ENCODE measurements around the gene TALDO1.

DNA sequence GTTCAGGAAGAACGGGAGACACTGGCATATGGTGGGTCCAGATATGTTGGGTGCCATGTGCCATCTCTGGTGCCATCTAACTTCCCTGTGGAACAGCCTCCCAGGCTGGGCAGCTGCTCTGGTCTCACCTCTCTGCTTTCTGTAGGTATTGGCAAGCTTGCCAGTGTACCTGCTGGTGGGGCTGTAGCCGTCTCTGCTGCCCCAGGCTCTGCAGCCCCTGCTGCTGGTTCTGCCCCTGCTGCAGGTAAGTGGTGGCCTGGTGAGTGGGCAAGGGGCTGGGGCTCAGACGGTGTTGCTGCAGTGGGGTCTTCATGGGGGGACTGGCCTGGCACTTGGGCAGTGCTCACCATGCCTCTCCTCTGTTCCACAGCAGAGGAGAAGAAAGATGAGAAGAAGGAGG lies 65.1 kb downstream of the TALDO1 start:
- no peak for TF ChIP-seq YY1 (IDR thresholded peaks at IDR 0.05; ENCODE audit: low read depth)
- TF ChIP-seq REST (IDR thresholded peaks at IDR 0.05; ENCODE audit: low read depth), result no peak
- TF ChIP-seq CEBPB (IDR thresholded peaks at IDR 0.05), result no peak
- TF ChIP-seq, protein P1, sequence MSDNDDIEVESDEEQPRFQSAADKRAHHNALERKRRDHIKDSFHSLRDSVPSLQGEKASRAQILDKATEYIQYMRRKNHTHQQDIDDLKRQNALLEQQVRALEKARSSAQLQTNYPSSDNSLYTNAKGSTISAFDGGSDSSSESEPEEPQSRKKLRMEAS (IDR thresholded peaks at IDR 0.05), result no peak
- TF ChIP-seq ZBTB7A (IDR thresholded peaks at IDR 0.05; ENCODE audit: low read depth), result no peak
- TF ChIP-seq NFIC (IDR thresholded peaks at IDR 0.05), result no peak
- TF ChIP-seq TAF1 (IDR thresholded peaks at IDR 0.05; ENCODE audit: low read depth), result no peak
- no peak for TF ChIP-seq RAD21 (IDR thresholded peaks at IDR 0.05; ENCODE audit: low read depth)
- TF ChIP-seq EP300 (IDR thresholded peaks at IDR 0.05; ENCODE audit: borderline replicate concordance), result no peak
- no peak for TF ChIP-seq EGR1 (IDR thresholded peaks at IDR 0.05)
- TF ChIP-seq CREB1 (IDR thresholded peaks at IDR 0.05; ENCODE audit: low read depth), result no peak

All from Ishikawa (cell line).